ENCODE data around the gene TLK1. TPM values are rescaled to one million over a fixed set of nuclear protein-coding genes. Genes with fewer than 3 reads are reported as not detected.
A peak's percentile ranks its signal among the peaks of the same experiment; 100 is the strongest.

The TLK1 gene
- total RNA-seq, 1 donor from 2014 or later = 11.8 TPM

DNA sequence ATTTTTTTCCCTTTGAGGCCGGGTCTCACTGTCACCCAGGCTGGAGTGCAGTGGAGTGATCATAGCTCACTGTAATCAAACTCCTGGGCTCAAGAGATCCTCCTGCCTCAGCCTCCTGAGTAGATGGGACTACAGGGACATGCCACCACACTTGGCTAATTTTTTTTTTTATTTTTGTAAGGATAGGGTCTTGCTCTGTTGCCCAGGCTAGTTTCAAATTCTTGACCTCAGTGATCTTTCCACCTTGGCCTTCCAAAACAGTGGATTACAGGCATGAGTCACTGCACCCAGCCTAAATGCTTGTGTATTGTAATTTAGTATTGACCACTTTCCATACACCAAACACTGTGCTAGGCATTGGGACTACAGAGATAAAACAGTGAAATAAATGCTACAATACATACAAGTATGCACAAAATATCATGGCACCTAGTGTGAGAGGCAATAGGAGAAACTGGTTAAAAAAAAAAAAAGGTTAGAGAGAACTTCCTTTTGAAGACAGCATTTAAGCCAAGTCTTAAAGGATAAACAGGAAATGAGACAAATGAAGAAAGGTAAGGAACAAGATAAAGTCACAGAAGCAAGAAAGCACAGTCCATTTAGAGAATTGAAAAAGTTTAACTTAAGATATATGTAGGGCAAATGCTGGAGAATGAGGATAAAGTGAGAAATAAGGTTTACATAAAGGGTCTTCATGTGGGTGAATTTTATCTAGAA, 118.3 kb downstream of the TLK1 start:
- DNase-seq (ENCODE audit: low read depth) (no peak), FAIRE-seq (no peak)
- Histone ChIP-seq H3K4me3 (ENCODE audit: low read depth, low read length) (no peak overlapping the region), H3K27me3 (ENCODE audit: control insufficient read depth, insufficient read depth, low read length) (no peaks in the 10 kb centered on the region), H3K36me3 (ENCODE audit: control insufficient read depth, insufficient read depth, low read length) (peaks cover 5% of the 10 kb centered on the region)
- TF ChIP-seq, protein P1, sequence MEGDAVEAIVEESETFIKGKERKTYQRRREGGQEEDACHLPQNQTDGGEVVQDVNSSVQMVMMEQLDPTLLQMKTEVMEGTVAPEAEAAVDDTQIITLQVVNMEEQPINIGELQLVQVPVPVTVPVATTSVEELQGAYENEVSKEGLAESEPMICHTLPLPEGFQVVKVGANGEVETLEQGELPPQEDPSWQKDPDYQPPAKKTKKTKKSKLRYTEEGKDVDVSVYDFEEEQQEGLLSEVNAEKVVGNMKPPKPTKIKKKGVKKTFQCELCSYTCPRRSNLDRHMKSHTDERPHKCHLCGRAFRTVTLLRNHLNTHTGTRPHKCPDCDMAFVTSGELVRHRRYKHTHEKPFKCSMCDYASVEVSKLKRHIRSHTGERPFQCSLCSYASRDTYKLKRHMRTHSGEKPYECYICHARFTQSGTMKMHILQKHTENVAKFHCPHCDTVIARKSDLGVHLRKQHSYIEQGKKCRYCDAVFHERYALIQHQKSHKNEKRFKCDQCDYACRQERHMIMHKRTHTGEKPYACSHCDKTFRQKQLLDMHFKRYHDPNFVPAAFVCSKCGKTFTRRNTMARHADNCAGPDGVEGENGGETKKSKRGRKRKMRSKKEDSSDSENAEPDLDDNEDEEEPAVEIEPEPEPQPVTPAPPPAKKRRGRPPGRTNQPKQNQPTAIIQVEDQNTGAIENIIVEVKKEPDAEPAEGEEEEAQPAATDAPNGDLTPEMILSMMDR (IDR thresholded peaks at IDR 0.05; ENCODE audit: insufficient read depth, low read length, severe bottlenecking) = no peak

DNA sequence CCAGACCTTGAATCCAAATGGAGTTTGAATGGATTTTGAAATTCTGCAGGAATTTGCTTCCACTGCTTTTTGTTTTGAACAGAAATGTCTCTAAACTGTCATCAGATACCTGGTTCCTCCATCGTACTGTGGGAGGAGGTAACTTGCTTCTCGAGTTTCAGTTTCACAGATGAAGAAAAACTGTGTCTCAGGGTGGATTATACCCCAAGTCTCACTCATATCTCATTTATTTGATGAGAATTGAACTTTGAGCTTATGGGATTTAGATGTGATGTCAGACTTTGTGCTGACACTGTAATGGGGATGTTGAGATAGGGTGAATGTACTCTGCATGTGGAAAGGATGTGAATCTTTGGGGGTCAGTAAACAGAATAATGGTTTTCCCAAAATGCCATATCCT, 124.2 kb downstream of the TLK1 start:
- Histone ChIP-seq H3K36me3 (ENCODE audit: control insufficient read depth, insufficient read depth, low read length) (peaks cover 5% of the 10 kb centered on the region), H3K4me3 (ENCODE audit: low read depth, low read length) (no peak overlapping the region), H3K27me3 (ENCODE audit: control insufficient read depth, insufficient read depth, low read length) (no peaks in the 10 kb centered on the region)
- no peak for DNase-seq (ENCODE audit: low read depth)
- TF ChIP-seq, protein P1 (IDR thresholded peaks at IDR 0.05; ENCODE audit: insufficient read depth, low read length, severe bottlenecking) = no peak
- FAIRE-seq = no peak

DNA sequence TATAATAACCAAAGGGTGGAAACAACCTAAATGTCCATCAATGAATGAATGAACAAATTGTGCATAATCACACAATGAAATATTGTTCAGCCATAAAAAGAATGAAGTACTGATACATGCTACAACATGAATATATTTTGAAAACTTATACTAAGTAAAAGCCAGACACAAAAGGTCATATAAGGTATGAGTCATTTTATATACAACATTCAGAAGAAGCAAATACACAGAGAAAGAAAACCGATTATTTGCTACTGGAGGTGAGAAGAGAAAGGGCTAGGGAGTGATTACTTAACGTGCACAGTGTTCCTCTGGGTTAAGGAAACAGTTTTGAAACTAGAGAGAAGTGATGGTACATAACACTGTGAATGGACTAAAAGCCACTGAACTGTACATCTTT, 126.4 kb downstream of the TLK1 start:
- Histone ChIP-seq H3K4me3 (ENCODE audit: low read depth, low read length) (no peak overlapping the region), H3K36me3 (ENCODE audit: control insufficient read depth, insufficient read depth, low read length) (peaks cover 3% of the 10 kb centered on the region), H3K27me3 (ENCODE audit: control insufficient read depth, insufficient read depth, low read length) (no peaks in the 10 kb centered on the region)
- no peak for FAIRE-seq
- TF ChIP-seq, protein P1 (IDR thresholded peaks at IDR 0.05; ENCODE audit: insufficient read depth, low read length, severe bottlenecking) = no peak
- peak; percentile 80 for DNase-seq (ENCODE audit: low read depth)

DNA sequence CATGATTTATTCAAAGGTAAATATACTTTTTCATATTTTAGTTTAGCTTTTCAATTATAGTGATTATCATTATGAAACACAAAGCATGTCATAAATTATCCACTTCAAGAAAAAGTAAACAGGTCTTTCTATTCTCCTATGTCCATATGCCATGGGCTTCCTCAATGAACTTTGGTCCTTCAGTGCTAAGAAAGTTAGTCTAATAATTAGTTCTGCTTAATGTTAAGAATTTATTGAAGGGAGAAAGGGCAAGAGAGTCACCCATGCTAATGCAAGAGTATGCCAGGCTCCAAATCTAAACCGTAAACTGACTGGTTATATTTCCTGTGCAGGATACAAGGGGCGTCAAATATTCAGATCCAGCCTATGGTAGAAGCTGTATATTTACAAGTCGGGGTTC, 135.5 kb downstream of the TLK1 start:
- FAIRE-seq (no peak), DNase-seq (ENCODE audit: low read depth) (no peak)
- TF ChIP-seq, protein P1 (IDR thresholded peaks at IDR 0.05; ENCODE audit: insufficient read depth, low read length, severe bottlenecking) = no peak
- H3K27me3 ChIP-seq (ENCODE audit: control insufficient read depth, insufficient read depth, low read length) = no peaks in the 10 kb centered on the region
- H3K36me3 ChIP-seq (ENCODE audit: control insufficient read depth, insufficient read depth, low read length) = peaks cover 2% of the 10 kb centered on the region
- no peak overlapping the region for H3K4me3 ChIP-seq (ENCODE audit: low read depth, low read length)

DNA sequence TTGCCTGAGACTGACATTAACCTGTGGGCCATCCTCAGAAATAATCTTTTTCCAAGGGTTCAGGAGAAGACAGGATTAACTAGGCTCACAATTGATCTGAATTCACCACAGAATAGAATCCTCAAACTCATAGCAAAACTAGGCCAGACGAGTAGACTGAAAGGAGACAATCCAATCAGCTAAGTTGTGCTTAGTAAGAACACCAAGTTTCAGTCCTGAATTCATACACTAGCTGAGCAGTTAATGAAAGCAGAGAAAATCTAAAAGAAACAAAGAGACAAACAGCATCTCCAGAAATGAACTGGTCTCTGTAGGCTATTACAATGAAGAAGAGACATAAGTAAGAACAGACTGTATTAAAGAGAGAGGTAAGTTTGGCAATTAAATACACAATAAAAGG, 142.2 kb downstream of the TLK1 start:
- no peak for FAIRE-seq
- TF ChIP-seq, protein P1 (IDR thresholded peaks at IDR 0.05; ENCODE audit: insufficient read depth, low read length, severe bottlenecking) = no peak
- H3K36me3 ChIP-seq (ENCODE audit: control insufficient read depth, insufficient read depth, low read length) = peaks cover 5% of the 10 kb centered on the region
- H3K27me3 ChIP-seq (ENCODE audit: control insufficient read depth, insufficient read depth, low read length) = no peaks in the 10 kb centered on the region
- no peak for DNase-seq (ENCODE audit: low read depth)
- no peak overlapping the region for H3K4me3 ChIP-seq (ENCODE audit: low read depth, low read length)

DNA sequence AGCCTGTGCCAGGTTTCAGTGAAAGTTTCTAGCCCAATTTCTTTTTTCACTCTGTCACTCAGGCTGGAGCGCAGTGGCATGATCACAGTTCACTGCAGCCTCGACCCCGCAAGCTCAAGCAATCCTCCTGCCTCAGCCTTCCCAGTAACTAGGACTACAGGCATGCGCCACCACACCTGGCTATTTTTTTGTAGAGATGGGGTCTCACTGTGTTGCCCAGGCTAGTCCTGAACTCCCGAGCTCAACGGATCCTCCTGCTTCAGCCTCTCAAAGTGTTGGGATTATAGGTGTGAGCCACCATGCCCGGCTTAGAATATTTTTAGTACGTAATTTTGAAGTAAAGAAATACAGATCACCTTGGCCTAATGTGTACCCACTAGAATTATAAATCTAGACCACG, 144.6 kb downstream of the TLK1 start:
- no peak for DNase-seq (ENCODE audit: low read depth)
- no peak for FAIRE-seq
- Histone ChIP-seq H3K27me3 (ENCODE audit: control insufficient read depth, insufficient read depth, low read length) (no peaks in the 10 kb centered on the region), H3K36me3 (ENCODE audit: control insufficient read depth, insufficient read depth, low read length) (peaks cover 3% of the 10 kb centered on the region), H3K4me3 (ENCODE audit: low read depth, low read length) (no peak overlapping the region)
- TF ChIP-seq, protein P1 (IDR thresholded peaks at IDR 0.05; ENCODE audit: insufficient read depth, low read length, severe bottlenecking) = no peak
